Left renal pelvis (tissue), 4 donors: ENCODE measurements around the gene MCFD2. TPM values are rescaled to one million over a fixed set of nuclear protein-coding genes. Genes with fewer than 3 reads are reported as not detected.

Experiments used
- DNase-seq, 4 donors: peaks; one replicate each; pipeline ENCODE4 v3.0.0-alpha.2; 2013; ENCODE audit warnings: low read depth in 4 of 4, low spot score in 3 of 4
- polyA plus RNA-seq, 4 donors: library from polyadenylated mRNA; unstranded; fragments of 120-200 nt; gene quantifications; one replicate each; pipeline ENCODE4 v1.2.1, GENCODE V29; 2013; ENCODE audit not compliant: insufficient read length in 4 of 4

MCFD2 gene
- polyA plus RNA-seq, 4 donors, result 83.9 to 105 (median 96.3) TPM

DNA sequence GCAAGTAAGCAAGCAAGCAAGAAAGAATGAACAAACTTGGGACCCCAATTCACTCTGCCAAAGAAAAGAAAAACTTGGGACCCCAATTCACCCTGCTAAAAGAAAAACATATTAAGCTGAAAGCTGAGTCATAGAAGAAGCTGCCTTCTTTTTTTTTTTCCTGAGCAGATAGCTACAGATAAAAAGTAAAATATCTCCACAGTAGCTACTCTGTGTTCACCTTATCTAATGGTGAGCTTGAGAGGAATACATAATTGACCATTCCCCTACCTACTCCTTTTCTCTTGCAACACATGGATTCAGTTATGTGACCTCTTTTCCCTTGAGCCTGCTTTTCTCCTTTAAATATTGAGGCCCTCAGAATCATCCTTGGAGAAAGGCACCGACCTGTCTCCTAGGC, 63.0 kb downstream of the MCFD2 start:
- DNase-seq, result no peak

DNA sequence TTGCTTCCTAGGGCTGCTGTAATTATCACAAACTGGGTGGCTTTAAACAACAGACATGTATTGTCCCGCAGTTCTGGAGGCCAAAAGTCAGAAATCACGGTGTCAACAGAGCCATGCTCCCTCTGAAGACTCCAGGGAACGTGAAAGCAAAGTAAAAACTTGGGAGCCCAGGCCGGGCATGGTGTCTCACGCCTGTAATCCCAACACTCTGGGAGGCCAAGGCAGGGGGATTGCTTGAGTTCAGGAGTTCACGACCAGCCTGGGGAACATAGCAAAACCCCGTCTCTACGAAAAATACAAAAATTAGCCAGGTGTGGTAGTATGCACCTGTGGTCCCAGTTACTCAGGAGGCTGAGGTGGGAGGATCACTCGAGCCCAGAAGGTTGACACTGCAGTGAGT, 63.5 kb downstream of the MCFD2 start:
- no peak for DNase-seq

Other genes starting within 250 kb of the MCFD2 start
- 10 to 100 TPM; 27.8 to 54.3 (median 33.9) TPM for gene SOCS5, start 216.5 kb downstream of the MCFD2 start, polyA plus RNA-seq
- 10 to 100 TPM in 1 of 4 donors, 1 to 10 TPM in 3; 9.4 to 13.0 (median 9.7) TPM for gene TTC7A, start 25.4 kb upstream of the MCFD2 start, polyA plus RNA-seq
- under 1 TPM in 2 of 4 donors, not detected in 2; 0.11 to 0.41 TPM for gene STPG4, start 239.5 kb upstream of the MCFD2 start, polyA plus RNA-seq